Loucy (cell line): ENCODE measurements around the gene ZNF837.

Experiments
- CTCF ChIP-seq: fragments of 200-600 bp; sonication (generic); conservative IDR thresholded peaks from 2 replicates; pipeline ENCODE4 v1.5.1; 2014; ENCODE audit warnings: mild to moderate bottlenecking, antibody characterized with exemption, low read length
- EZH2phosphoT487 ChIP-seq: fragments of 200-600 bp; IDR thresholded peaks from 2 replicates; pipeline ENCODE4 v1.6.1; 2018; ENCODE audit warnings: antibody characterized with exemption, mild to moderate bottlenecking, moderate library complexity, borderline replicate concordance

DNA sequence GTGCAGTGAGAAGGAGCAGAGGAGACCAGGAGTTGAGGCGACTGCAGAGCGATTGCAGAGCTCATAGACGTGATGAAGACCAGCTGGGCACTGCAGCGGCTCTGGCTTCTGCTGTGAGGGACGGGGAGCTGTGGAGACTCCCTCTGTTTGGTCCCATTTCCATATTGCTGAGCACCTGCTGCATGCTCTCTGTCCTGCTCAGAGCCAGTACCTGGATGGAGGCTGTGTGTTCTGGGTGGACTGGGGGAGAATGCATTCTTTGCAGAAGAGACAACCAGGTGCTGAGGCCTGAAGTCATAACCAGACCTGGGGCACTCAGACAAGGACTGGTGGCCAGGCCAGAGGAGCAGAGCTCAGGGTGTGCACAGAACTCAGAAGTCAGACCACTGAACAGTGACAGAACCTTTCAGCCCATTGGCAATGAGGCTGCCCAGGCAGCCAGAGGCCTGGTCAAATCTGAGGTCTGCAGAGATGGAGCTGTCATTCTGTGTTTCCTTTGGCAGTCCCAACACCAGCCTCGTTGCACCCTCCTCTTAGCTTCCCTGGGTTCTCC lies 26.3 kb downstream of the ZNF837 start:
- TF ChIP-seq CTCF, result no peak
- TF ChIP-seq EZH2phosphoT487, result no peak
